Mammary epithelial cell (primary cell): ENCODE data around the gene STARD8.
A peak's percentile ranks its signal among the peaks of the same experiment; 100 is the strongest.

ENCODE experiments used
- CTCF ChIP-seq, 2 donors: IDR thresholded peaks in 1 of 2; conservative IDR thresholded peaks in 1 of 2; 2 replicates each; pipeline ENCODE4 v1.5.1; 2011 to 2012; ENCODE audit warnings: inconsistent platforms in 2 of 2, low read length in 2 of 2, mild to moderate bottlenecking in 2 of 2, control low read depth in 1 of 2, low read depth in 1 of 2; ENCODE audit not compliant: insufficient read depth in 1 of 2; ENCODE audit errors: extremely low read depth in 1 of 2
- EZH2 ChIP-seq: IDR thresholded peaks from 2 replicates; pipeline ENCODE4 v1.6.1; 2012; ENCODE audit warnings: low read length, inconsistent platforms, borderline replicate concordance

GRCh38 chrX:68719904-68720614 lies 72.6 kb downstream of the STARD8 start:
- TF ChIP-seq CTCF (conservative IDR thresholded peaks at IDR 0.05 in 1 of 2, IDR thresholded peaks at IDR 0.05 in 1 of 2; ENCODE audit: extremely low read depth in 1 of 2, insufficient read depth in 1 of 2, low read depth in 1 of 2, low read length in 2 of 2) (peak; percentile 10 to 24), EZH2 (no peak)
